ENCODE results near the gene TEDC2.

The TEDC2 gene

DNA sequence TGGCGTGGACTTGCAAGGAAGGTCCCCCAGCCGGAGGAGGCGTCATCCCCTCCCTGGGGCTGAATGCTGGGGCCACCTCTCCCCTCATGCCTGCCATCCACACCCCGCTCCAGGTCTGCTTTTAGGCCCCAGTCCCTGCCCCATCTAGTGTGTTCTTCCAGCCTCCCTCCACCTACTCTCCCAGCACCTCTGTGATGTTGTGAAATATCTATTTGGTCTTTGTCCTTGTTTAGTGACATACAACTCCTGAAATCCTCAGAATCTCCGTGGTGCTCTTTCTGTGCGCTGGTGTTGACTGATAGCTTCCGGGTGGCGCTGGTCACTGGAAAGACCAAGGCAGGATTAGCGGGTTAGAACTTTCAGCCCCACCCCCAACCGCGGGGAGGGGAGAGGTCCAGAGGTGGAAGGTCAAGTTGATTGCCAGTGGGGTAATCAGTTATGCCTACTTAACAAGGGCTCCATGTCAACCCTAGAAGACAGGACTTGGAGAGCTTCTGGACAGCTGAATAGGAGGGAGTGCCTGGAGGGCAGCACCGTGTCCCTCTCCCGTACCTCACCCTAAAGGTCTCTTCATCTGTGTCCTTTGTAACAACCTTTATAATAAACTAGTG lies 25.1 kb downstream of the TEDC2 start:
- Histone ChIP-seq H3K36me3 (ENCODE audit: insufficient read depth, low read length) (no peaks in the 10 kb centered on the region), H3K9ac (ENCODE audit: low read depth, low read length) (no peak overlapping the region), H3K4me1 (ENCODE audit: insufficient read depth, low read length) (no peaks in the 10 kb centered on the region; the same call in 1 of the 2 replicates), H3K9me3 (ENCODE audit: control insufficient read depth, insufficient read depth, low read length) (no peaks in the 10 kb centered on the region)

DNA sequence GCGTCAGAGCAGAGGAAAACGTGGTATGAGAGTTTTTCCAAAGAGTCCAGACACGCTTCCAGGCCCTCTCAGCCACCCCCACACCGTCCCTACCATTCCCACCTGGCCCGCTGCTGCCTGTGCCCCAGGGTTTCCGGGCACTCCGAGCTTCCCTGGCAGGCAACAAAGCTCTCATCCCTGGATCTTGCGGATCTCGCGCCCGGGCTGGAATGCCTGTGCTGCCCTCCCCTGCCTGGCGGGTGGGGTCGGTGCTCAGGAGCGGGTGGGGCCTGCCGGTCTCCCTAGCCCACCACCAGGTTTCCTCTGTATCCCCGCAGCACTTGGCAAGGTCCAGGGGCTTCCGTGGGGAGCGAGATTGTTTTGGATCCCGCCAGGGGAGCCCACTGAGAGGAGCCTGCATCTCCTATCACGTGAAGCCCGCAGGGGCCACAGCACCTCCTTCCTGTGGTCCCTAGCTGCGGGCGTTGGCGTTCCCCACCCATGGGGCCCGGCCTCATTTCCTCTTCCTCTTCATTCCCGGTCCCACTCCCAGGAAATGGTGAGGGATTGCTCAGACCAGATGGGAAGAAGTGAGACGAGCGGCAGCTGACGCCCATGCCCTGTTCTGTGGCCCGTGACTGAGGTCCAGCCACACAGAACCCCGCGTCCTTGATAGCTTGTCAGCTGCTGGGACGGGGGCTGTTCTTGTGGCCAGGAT lies 26.1 kb downstream of the TEDC2 start:
- no peaks in the 10 kb centered on the region; the same call in 1 of the 2 replicates for H3K4me1 ChIP-seq (ENCODE audit: insufficient read depth, low read length)
- H3K9me3 ChIP-seq (ENCODE audit: control insufficient read depth, insufficient read depth, low read length) = no peaks in the 10 kb centered on the region
- H3K9ac ChIP-seq (ENCODE audit: low read depth, low read length) = no peak overlapping the region
- H3K36me3 ChIP-seq (ENCODE audit: insufficient read depth, low read length) = no peaks in the 10 kb centered on the region

DNA sequence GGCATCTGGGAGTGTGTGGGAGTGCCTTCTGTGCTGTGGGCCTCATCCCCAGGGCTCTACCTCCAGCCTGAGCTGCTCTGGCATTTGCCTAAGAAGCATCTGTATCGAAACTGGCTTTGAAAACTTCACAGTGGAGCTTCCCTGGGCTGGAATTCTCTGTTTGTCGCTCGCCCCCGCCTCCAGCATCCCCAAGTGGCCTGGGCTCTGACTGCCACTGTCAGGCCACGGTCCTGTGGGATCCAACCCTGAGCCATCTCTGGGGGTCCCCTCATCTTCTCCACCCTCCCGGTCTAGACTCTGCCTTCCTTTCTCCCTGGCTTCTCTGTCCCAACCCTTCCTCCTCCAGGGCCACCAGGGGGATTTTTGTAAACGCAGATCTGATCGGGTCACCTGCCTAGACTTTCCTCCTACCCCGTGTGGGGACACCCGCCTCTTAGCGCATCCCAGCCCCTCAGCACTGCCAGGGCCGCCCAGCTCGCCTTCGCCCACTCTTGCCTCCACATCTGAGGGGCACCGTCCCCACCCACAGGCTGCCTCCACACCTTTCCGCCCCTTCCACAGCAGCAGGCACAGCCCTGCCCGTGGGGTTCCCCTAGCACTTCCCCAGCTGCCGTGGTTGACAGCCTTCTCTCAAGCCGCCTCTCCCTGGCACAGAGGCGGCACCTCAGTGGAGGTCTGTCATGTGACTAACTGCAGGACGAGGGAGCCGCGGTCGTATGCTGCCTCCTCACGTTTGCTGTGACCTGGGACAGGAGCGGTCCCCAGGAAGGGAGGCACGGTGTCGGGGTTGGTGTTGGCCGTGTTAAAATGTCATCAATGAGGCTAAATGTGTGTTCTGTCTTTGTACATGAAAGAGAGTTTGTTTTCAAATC lies 27.0 kb downstream of the TEDC2 start:
- Histone ChIP-seq H3K4me1 (ENCODE audit: insufficient read depth, low read length) (no peaks in the 10 kb centered on the region; the same call in 1 of the 2 replicates), H3K36me3 (ENCODE audit: insufficient read depth, low read length) (no peaks in the 10 kb centered on the region), H3K9ac (ENCODE audit: low read depth, low read length) (no peak overlapping the region), H3K9me3 (ENCODE audit: control insufficient read depth, insufficient read depth, low read length) (no peaks in the 10 kb centered on the region)

DNA sequence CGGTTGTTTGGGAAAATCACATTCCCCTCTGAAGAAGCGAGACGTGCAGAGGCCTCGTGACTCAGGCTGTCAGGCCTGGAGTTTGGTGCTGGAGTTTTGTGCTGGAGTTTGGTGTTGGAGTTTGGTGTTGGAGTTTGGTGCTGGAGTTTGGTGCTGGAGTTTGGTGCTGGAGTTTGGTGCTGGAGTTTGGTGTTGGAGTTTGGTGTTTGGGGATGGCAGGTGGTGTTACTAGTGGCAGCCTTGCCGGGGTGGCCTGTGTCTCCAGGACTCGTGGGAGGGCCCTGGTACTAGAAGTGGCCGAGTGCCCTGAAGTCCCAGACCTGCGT lies 27.6 kb downstream of the TEDC2 start:
- no peaks in the 10 kb centered on the region for H3K9me3 ChIP-seq (ENCODE audit: control insufficient read depth, insufficient read depth, low read length)
- no peak overlapping the region for H3K9ac ChIP-seq (ENCODE audit: low read depth, low read length)
- H3K4me1 ChIP-seq (ENCODE audit: insufficient read depth, low read length) = no peaks in the 10 kb centered on the region; the same call in 1 of the 2 replicates
- no peaks in the 10 kb centered on the region for H3K36me3 ChIP-seq (ENCODE audit: insufficient read depth, low read length)

DNA sequence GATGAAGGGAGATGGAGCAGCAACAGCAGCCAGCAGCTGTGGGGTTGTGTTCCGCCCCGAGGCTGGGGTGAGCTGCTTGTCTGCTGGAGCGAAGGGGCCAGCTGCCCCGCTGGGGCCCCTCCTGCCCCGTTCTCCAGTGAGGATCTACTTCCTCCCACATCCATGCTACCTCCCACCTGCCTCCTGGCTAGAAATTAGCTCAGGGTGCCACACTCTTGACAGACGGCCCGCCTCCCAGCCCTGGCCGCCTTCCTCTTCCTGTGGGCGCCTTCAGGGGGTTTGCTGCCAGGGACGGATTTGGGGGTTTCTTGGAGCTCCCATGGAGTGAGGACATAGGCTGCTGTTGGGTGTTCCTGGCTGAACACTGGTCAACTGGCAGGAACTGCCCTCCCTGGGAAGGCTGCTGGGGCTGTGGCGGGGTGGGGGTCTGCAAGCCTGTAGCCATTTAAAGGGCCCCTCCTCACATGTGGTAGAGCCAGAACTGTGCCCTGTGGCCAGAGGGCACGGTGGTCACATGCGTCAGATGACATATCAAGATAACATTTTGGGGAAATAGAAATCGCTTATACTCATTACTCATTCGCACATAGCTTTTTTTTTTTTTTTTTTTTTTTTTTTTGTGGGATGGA lies 28.1 kb downstream of the TEDC2 start:
- no peaks in the 10 kb centered on the region; the same call in 1 of the 2 replicates for H3K4me1 ChIP-seq (ENCODE audit: insufficient read depth, low read length)
- H3K9me3 ChIP-seq (ENCODE audit: control insufficient read depth, insufficient read depth, low read length) = no peaks in the 10 kb centered on the region
- H3K36me3 ChIP-seq (ENCODE audit: insufficient read depth, low read length) = no peaks in the 10 kb centered on the region
- H3K9ac ChIP-seq (ENCODE audit: low read depth, low read length) = no peak overlapping the region

DNA sequence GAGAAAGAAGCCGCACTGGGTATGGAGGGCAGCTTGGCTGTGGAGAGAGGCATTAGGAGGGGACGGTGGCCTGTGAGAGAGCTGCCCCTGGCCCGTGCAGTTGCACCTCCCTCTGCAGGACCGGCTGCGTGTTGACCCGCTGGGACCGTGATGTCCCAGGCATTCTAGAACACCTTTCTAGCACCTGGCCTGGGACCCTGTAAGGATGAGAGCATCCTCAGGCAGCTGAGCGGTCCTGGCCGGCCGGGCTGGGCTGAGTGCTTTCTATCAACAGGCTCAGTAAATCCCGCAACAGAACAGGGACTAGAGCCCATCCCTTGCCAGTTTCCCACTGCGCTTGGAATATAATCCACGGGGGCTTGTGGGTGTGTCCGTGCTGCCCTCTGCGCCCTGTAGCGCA lies 29.7 kb downstream of the TEDC2 start:
- no peaks in the 10 kb centered on the region for H3K36me3 ChIP-seq (ENCODE audit: insufficient read depth, low read length)
- H3K9ac ChIP-seq (ENCODE audit: low read depth, low read length) = no peak overlapping the region
- H3K4me1 ChIP-seq (ENCODE audit: insufficient read depth, low read length) = no peaks in the 10 kb centered on the region; the same call in 1 of the 2 replicates
- H3K9me3 ChIP-seq (ENCODE audit: control insufficient read depth, insufficient read depth, low read length) = no peaks in the 10 kb centered on the region

DNA sequence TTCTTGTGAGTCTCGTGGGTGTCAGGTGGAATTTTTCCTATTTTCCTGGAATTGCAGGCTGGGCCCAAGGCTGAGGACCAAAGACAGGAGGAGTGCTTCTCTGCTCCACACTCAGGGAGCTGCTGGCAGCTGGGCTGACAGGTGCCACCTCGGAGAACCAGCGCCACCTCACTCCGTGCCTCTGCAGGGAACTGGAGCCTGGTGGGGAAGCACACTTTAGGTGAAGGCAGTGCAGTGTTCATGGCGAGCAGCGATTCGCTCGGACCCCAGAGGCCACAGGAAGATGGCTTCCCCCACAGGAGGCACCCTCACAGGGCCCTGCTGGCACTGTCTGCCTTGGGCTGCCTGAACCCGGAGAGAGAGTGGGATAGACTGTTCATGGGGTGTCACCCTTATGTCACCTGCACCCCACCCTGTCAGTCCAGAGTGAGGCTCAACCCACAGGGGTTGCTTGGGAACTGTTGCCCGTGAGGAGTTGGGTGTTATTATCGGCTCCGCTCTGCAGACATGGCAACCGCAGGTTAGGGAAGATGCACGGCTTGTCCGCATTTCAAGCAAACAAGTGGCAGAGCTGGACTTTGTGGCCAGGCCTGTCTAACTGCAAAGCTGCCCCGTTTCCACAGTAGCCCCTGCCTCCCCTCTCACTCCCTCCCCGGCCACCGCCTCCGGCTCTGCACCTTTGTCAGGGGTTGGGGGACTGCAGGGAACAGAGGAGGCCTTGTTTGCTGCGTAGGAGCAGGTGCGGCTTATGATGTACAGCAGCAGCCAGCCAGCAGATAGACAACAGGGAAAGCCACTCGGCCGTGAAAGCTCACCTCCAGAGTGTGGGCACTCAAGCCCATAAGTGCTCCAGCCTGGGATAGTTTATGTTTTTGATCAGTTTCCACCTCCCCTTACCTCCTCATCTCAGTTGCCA lies 30.5 kb downstream of the TEDC2 start:
- no peaks in the 10 kb centered on the region; the same call in 1 of the 2 replicates for H3K4me1 ChIP-seq (ENCODE audit: insufficient read depth, low read length)
- no peak overlapping the region for H3K9ac ChIP-seq (ENCODE audit: low read depth, low read length)
- H3K36me3 ChIP-seq (ENCODE audit: insufficient read depth, low read length) = no peaks in the 10 kb centered on the region
- H3K9me3 ChIP-seq (ENCODE audit: control insufficient read depth, insufficient read depth, low read length) = no peaks in the 10 kb centered on the region

DNA sequence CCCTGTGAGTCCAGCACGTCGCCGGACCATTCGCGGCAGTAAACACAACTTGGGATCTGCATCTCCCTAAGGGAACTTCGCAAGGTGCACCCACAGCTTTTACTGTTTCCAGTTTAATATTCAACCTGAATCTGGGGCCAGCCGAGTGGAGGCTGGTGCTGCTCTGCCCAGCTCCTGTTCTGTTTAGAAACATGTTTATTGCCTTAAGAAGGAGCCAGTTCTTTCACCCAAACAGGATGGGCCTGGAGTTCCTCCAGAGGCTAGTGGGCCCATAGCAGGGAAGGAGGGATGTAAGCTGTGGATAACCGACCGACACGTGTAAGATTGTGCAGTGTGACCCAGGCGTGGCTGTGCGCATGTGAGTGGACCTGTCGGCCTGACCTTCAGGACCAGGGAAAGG lies 32.4 kb downstream of the TEDC2 start:
- Histone ChIP-seq H3K36me3 (ENCODE audit: insufficient read depth, low read length) (no peaks in the 10 kb centered on the region), H3K9me3 (ENCODE audit: control insufficient read depth, insufficient read depth, low read length) (no peaks in the 10 kb centered on the region), H3K4me1 (ENCODE audit: insufficient read depth, low read length) (no peaks in the 10 kb centered on the region; the same call in 1 of the 2 replicates)

DNA sequence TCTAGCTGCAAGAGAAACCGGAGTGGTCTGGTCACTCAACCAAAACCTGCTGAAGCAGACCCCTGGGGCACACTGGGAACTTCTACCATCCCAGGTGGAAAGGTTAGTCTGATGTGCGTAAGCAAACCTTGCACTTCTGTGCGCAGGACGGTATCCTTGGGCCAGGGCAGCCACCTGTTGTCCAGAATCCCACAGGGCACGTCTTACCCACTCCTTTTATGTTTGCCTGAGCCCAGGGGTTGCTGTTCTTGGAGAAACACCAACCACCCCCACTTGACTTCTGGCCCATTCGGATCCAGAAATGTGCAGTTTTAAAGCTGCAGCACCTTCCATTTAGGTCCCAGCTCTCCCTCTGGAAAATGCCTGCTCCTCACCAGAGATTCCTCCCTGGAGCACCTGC lies 33.7 kb downstream of the TEDC2 start:
- Histone ChIP-seq H3K36me3 (ENCODE audit: insufficient read depth, low read length) (no peaks in the 10 kb centered on the region), H3K9ac (ENCODE audit: low read depth, low read length) (no peak overlapping the region), H3K4me1 (ENCODE audit: insufficient read depth, low read length) (no peaks in the 10 kb centered on the region), H3K9me3 (ENCODE audit: control insufficient read depth, insufficient read depth, low read length) (no peaks in the 10 kb centered on the region)

More for the DNA sequence above, 32.4 kb downstream of the TEDC2 start:
- no peak overlapping the region for H3K9ac ChIP-seq (ENCODE audit: low read depth, low read length)

DNA sequence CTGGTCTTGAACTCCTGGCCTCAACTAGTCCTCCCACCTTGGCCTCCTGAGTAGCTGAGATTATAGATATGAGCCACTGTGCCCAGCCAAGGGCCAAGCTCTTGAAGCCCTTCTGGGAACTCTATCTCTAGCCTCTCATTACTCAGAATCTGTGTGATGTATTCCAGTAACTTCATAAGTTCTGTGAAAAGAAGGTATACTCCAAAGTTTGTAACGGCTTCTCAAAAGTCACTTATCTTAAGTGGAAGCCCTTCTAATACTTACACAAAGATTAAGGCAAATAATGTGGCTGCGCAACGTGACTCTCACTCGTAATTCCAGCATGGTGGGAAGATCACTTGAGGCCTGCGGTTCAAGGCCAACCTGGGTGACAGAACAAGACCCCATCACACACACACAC lies 34.7 kb downstream of the TEDC2 start:
- Histone ChIP-seq H3K4me1 (ENCODE audit: insufficient read depth, low read length) (no peaks in the 10 kb centered on the region), H3K9me3 (ENCODE audit: control insufficient read depth, insufficient read depth, low read length) (no peaks in the 10 kb centered on the region), H3K36me3 (ENCODE audit: insufficient read depth, low read length) (no peaks in the 10 kb centered on the region), H3K9ac (ENCODE audit: low read depth, low read length) (no peak overlapping the region)

DNA sequence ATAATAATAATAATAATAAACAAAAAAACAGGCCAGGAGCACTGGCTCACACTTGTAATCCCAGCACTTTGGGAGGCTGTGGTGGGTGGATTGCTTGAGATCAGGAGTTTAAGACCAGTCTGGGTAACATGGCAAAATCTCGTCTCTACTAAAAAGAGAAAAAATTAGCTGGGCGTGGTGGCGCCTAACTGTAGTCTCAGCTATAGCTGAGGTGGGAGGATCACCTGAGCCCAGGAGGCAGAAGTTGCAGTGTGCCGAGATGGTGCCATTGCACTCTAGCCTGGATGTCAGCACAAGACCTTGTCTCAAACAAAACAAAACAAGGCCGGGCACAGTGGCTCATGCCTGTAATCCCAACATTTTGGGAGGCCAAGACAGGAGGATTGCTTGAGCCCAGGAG lies 35.1 kb downstream of the TEDC2 start:
- H3K9me3 ChIP-seq (ENCODE audit: control insufficient read depth, insufficient read depth, low read length) = no peaks in the 10 kb centered on the region
- H3K9ac ChIP-seq (ENCODE audit: low read depth, low read length) = no peak overlapping the region
- H3K4me1 ChIP-seq (ENCODE audit: insufficient read depth, low read length) = no peaks in the 10 kb centered on the region
- no peaks in the 10 kb centered on the region for H3K36me3 ChIP-seq (ENCODE audit: insufficient read depth, low read length)

DNA sequence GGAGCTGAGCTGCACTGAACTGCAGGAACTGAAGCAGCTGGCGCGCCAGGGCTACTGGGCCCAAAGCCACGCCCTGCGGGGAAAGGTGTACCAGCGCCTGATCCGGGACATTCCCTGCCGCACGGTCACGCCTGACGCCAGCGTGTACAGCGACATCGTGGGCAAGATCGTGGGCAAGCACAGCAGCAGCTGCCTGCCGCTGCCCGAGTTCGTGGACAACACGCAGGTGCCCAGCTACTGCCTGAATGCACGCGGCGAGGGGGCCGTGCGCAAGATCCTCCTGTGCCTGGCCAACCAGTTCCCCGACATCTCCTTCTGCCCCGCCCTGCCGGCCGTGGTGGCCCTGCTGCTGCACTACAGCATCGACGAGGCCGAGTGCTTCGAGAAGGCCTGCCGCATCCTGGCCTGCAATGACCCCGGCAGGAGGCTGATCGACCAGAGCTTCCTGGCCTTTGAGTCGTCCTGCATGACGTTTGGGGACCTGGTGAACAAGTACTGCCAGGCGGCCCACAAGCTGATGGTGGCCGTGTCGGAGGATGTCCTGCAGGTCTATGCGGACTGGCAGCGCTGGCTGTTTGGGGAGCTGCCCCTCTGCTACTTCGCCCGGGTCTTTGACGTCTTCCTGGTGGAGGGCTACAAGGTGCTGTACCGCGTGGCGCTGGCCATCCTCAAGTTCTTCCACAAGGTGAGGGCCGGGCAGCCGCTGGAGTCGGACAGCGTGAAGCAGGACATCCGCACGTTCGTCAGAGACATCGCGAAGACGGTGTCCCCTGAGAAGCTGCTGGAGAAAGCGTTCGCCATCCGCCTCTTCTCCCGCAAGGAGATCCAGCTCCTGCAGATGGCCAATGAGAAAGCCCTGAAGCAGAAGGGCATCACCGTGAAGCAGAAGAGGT lies 36.6 kb downstream of the TEDC2 start:
- H3K4me1 ChIP-seq (ENCODE audit: insufficient read depth, low read length) = no peaks in the 10 kb centered on the region
- H3K36me3 ChIP-seq (ENCODE audit: insufficient read depth, low read length) = no peaks in the 10 kb centered on the region
- no peaks in the 10 kb centered on the region for H3K9me3 ChIP-seq (ENCODE audit: control insufficient read depth, insufficient read depth, low read length)
- no peak overlapping the region for H3K9ac ChIP-seq (ENCODE audit: low read depth, low read length)

DNA sequence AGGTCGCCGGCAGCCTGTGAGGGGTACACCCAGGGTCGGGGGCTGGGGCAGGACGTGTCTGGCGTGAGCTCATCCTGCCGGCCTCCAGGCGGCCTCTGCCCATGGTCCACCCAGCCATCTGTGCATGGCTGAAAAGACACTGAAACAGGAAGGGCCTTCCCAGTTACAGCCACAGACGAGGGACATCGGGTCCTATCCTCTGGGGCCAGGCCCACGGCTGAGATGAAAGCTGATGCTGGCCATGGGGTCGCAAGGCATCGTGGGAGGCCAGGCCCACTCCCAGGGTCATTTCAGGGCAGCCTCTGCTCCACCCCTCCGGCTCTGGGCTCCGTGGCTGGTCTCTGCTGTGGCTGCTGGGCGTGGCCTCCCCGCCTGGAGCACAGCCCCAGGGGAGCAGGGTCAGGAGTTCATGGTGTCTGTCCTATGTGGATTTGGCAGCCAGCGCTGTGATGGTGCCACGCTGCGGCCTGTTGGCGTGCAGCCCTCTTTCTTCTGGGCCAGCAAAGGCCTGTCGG lies 37.3 kb downstream of the TEDC2 start:
- no peak overlapping the region for H3K9ac ChIP-seq (ENCODE audit: low read depth, low read length)
- H3K4me1 ChIP-seq (ENCODE audit: insufficient read depth, low read length) = peaks cover 6% of the 10 kb centered on the region; the same call in 1 of the 2 replicates
- H3K9me3 ChIP-seq (ENCODE audit: control insufficient read depth, insufficient read depth, low read length) = no peaks in the 10 kb centered on the region
- H3K36me3 ChIP-seq (ENCODE audit: insufficient read depth, low read length) = no peaks in the 10 kb centered on the region

Measured in ES-I3 (cell line).